Measurements from ENCODE around the gene XK.

- no peak for TF ChIP-seq POLR2A (IDR thresholded peaks at IDR 0.05)
- TF ChIP-seq, protein P1, sequence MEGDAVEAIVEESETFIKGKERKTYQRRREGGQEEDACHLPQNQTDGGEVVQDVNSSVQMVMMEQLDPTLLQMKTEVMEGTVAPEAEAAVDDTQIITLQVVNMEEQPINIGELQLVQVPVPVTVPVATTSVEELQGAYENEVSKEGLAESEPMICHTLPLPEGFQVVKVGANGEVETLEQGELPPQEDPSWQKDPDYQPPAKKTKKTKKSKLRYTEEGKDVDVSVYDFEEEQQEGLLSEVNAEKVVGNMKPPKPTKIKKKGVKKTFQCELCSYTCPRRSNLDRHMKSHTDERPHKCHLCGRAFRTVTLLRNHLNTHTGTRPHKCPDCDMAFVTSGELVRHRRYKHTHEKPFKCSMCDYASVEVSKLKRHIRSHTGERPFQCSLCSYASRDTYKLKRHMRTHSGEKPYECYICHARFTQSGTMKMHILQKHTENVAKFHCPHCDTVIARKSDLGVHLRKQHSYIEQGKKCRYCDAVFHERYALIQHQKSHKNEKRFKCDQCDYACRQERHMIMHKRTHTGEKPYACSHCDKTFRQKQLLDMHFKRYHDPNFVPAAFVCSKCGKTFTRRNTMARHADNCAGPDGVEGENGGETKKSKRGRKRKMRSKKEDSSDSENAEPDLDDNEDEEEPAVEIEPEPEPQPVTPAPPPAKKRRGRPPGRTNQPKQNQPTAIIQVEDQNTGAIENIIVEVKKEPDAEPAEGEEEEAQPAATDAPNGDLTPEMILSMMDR (IDR thresholded peaks at IDR 0.05), result no peak
- no peak for TF ChIP-seq EP300 (IDR thresholded peaks at IDR 0.05)
Observed at GRCh38 chrX:37765507-37765906, 79.9 kb downstream of the XK start.
